Omental fat pad (tissue), 4 donors: Measurements from ENCODE around the gene GATA5. TPM values are rescaled to one million over a fixed set of nuclear protein-coding genes. Genes with fewer than 3 reads are reported as not detected.

Source experiments
- ATAC-seq: fragments of 150-250 bp; one replicate; pipeline ENCODE4 v1.9.1; 2016; ENCODE audit warnings: mild to moderate bottlenecking, moderate library complexity; ENCODE audit not compliant: low FRiP score
- DNase-seq: peaks from one replicate; pipeline ENCODE4 v3.0.0-alpha.2; 2019; ENCODE audit warnings: low spot score
- total RNA-seq, 4 donors: library from RNA; depleted of rRNA; stranded (reverse); fragments of >200 nt; gene quantifications; one replicate each; pipeline ENCODE4 v1.1.0, GENCODE V29; 2016
- TF ChIP-seq, protein P1 (sequence below), 3 donors: fragments of 450-650 bp; IDR thresholded peaks; one replicate each; pipeline ENCODE4 v1.5.1; 2016 to 2017; ENCODE audit warnings: antibody characterized with exemption in 3 of 3, mild to moderate bottlenecking in 3 of 3, moderate library complexity in 2 of 3

GATA5 gene
- total RNA-seq, 4 donors from 2014 or later: 1.3 to 3.7 (median 1.7) TPM

GRCh38 chr20:62499758-62500236 is 24.0 kb upstream of the GATA5 start:
- peak; percentile 1 for ATAC-seq
- no peak for DNase-seq
- TF ChIP-seq, protein P1, sequence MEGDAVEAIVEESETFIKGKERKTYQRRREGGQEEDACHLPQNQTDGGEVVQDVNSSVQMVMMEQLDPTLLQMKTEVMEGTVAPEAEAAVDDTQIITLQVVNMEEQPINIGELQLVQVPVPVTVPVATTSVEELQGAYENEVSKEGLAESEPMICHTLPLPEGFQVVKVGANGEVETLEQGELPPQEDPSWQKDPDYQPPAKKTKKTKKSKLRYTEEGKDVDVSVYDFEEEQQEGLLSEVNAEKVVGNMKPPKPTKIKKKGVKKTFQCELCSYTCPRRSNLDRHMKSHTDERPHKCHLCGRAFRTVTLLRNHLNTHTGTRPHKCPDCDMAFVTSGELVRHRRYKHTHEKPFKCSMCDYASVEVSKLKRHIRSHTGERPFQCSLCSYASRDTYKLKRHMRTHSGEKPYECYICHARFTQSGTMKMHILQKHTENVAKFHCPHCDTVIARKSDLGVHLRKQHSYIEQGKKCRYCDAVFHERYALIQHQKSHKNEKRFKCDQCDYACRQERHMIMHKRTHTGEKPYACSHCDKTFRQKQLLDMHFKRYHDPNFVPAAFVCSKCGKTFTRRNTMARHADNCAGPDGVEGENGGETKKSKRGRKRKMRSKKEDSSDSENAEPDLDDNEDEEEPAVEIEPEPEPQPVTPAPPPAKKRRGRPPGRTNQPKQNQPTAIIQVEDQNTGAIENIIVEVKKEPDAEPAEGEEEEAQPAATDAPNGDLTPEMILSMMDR (IDR thresholded peaks at IDR 0.05): no peak

- ATAC-seq (no peak), DNase-seq (no peak)
- TF ChIP-seq, protein P1 (IDR thresholded peaks at IDR 0.05): no peak
Measured at GRCh38 chr20:62498874-62499273, 23.1 kb upstream of the GATA5 start.

DNA sequence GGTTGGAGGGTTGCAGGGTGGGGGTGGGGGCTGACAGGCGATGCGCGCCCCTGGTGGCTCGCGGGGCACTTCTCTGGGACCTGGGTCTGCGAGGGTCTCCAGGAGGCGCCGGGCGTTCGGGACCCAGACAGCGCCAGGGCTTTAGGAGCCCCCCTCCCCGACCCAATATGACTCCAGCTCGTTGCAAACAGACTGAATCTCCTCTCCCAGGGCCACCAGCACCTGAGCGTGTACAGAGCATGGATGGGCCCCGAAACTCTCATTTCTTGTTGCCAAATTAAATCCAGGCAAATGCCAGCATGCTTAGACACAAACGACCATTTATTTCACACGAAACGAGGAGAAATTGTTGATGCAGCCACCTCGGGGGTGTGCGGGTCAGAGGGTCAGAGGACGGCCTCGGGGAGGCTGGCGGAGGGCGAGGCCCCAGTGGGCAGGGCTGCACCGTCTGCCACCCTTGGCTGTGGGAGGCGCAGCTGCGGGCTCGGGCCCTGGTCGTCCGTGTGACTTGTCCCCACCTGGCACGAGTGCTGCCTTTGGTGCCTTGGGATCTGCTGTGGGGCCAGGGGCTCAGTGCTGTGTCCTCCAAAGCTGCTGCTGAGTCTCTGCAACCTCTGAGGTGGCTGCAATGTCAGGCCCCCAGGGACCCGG is 20.9 kb upstream of the GATA5 start:
- TF ChIP-seq, protein P1 (IDR thresholded peaks at IDR 0.05): no peak
- DNase-seq (no peak), ATAC-seq (no peak)

GRCh38 chr20:62495749-62496567 is 20.2 kb upstream of the GATA5 start:
- no peak for DNase-seq
- no peak for ATAC-seq
- TF ChIP-seq, protein P1 (IDR thresholded peaks at IDR 0.05): no peak

DNA sequence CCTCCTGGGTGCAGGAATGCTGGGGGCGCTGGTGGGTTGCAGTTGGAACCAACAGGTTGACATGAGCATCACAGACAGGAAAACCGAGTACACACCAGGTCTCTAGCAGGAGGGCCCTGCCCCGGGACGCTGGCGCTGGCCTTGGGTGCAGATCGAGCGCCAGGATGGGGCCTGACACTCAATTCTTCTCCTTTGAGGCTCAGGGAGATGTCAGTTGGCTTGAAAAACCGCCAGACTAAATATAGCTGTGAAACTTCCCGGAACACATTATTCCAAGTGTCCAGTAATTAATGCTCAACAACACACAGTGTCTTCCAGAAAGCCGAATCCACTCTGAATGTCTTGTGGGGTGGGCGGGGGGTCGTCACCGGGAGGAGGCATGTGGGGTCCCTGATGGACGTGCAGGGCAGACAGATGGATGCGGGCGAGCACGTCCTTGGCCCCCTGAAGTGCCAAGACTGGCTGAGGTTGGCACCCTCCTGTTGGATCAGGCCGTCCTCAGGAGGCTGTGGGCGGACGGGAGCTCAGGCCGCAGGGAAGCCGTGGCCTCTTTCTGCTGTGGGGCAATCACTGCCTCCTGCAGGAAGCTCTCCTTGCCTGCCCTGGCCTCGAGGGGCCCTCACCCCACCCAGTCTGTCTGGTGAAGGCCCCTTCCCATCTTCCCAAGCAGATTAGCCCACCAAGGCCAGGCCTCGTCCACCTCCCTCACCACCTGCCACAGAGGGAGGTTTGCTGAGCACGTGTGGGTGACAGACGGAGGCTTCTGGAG is 19.4 kb upstream of the GATA5 start:
- no peak for DNase-seq
- no peak for ATAC-seq
- TF ChIP-seq, protein P1 (IDR thresholded peaks at IDR 0.05): no peak

- TF ChIP-seq, protein P1 (IDR thresholded peaks at IDR 0.05): no peak
- DNase-seq (no peak), ATAC-seq (no peak)
Measured at GRCh38 chr20:62494537-62494936, 18.7 kb upstream of the GATA5 start.
